Right cardiac atrium (tissue), 5 donors: ENCODE results near the gene SLC25A17. TPM values are rescaled to one million over a fixed set of nuclear protein-coding genes. Genes with fewer than 3 reads are reported as not detected.
A peak's percentile ranks its signal among the peaks of the same experiment; 100 is the strongest.
"Not testable (repeated sequence)": the region's sequence is repeated elsewhere in the genome, so short reads cannot be mapped to it uniquely, and the experiment has no call there.

Experiments used
- ATAC-seq, 2 donors: fragments of 200-7000 bp; cut with Tn5 transposase; one replicate each; pipeline versions ENCODE4 v1.8.0 to v1.9.1; 2020; ENCODE audit warnings: moderate library complexity in 2 of 2, mild to moderate bottlenecking in 1 of 2
- DNase-seq, 3 donors: peaks; one replicate each; pipeline ENCODE4 v3.0.0-alpha.2; 2020
- H3K27ac ChIP-seq: one replicate; pipeline ENCODE4 v1.5.1; 2013; ENCODE audit warnings: mild to moderate bottlenecking, low read length, control low read depth, moderate library complexity
- H3K27me3 ChIP-seq: one replicate; pipeline ENCODE4 v1.6.1; 2013; ENCODE audit not compliant: control insufficient read depth, insufficient read depth
- H3K4me1 ChIP-seq: one replicate; pipeline ENCODE4 v1.6.1; 2013; ENCODE audit warnings: low read length; ENCODE audit not compliant: control insufficient read depth, insufficient read depth
- H3K4me3 ChIP-seq: one replicate; pipeline ENCODE4 v1.5.1; 2013; ENCODE audit warnings: low read length, control low read depth
- H3K9me3 ChIP-seq: one replicate; pipeline ENCODE4 v1.6.1; 2013; ENCODE audit warnings: low read length; ENCODE audit not compliant: control insufficient read depth
- WGBS: extraction: QIAGEN DNeasy Blood & Tissue Kit; methylation state at CpG from one replicate; pipeline ENCODE4 v1.1.7; 2013; 5-methylcytosine and 5-hydroxymethylcytosine counted together
- intact Hi-C, 4 donors: fragments of 100-400 bp; cut with DNase I; formaldehyde crosslinking; loops; one replicate each; pipeline versions ENCODE4 v1.11.0 to v1.14.0; 2022 to 2023
- long read RNA-seq, 4 donors: library from polyadenylated mRNA; unstranded; transcript quantifications; one replicate each; pipeline ENCODE4 v2.0.0, GENCODE V29; 2020 to 2021
- polyA plus RNA-seq: library from polyadenylated mRNA; stranded (reverse); fragments of 200-250 nt; gene quantifications from one replicate; pipeline ENCODE4 v1.2.3, GENCODE V29; 2013
- total RNA-seq, 4 donors: library from RNA; stranded (reverse); fragmentation: NEBNext Ultra II Directional; extraction: Animal tissue kit (Norgen Biotek cat#: 25700); gene quantifications; one replicate each; pipeline ENCODE4 v1.2.1, GENCODE V29; 2021
- donor health status: healthy with polysubstance abuse.
- donor health status: DM: no; HTN: yes; CAD: no.
- donor health status: DM: no; HTN: no; CAD: no.
- donor health status: DM: no; HTN: yes; CAD: no; lungs with severe emphysema.
- donor health status: DM: yes; HTN: yes; CAD: no.

The SLC25A17 gene
- total RNA-seq (1 to 10 TPM; 4.2 to 7.5 (median 4.9) TPM), polyA plus RNA-seq (3.7 TPM)
- long read RNA-seq, donor 1, transcript SLC25A17-210 (9 exons, 2,262 nt): major isoform, 6 of 12 reads
- long read RNA-seq, donor 1, partial matches to known transcripts: 0 of 12 reads
- long read RNA-seq, donor 1, other reads (novel, unspliced or antisense): 6 of 12 reads
- long read RNA-seq, donor 2, partial matches to known transcripts: 1 of 3 reads
- long read RNA-seq, donor 2, other reads (novel, unspliced or antisense): 0 of 3 reads
- long read RNA-seq, donor 3, transcript SLC25A17-210 (9 exons, 2,262 nt): major isoform, 23 of 30 reads
- long read RNA-seq, donor 3, partial matches to known transcripts: 0 of 30 reads
- long read RNA-seq, donor 3, other reads (novel, unspliced or antisense): 7 of 30 reads
- long read RNA-seq, donor 4, partial matches to known transcripts: 0 of 1 reads
- long read RNA-seq, donor 4, other reads (novel, unspliced or antisense): 1 of 1 reads

- Histone ChIP-seq H3K27me3 (no peaks in the 10 kb centered on the region), H3K4me3 (peak within 1 kb of the TSS; percentile 96), H3K4me1 (peaks cover 5% of the 10 kb centered on the region), H3K27ac (peak within 1 kb of the TSS; percentile 89), H3K9me3 (no peaks in the 10 kb centered on the region)
- DNase-seq (peak; percentile 90 to 95 (median 95)), ATAC-seq (peak; percentile 97 to 99)
- WGBS: under 1% methylated on average over 61 of the region's 61 CpGs
- intact Hi-C loops: no loop called here
These were observed at the start of gene SLC25A17 for GRCh38 chr22:40818747-40819598. TSS of gene SLC25A17 (minus strand) at chr22:40819346. CDS start at chr22:40819248, 98 bp downstream.

- H3K27ac ChIP-seq, H3K27me3 ChIP-seq, H3K9me3 ChIP-seq, intact Hi-C loops, DNase-seq, H3K4me1 ChIP-seq, H3K4me3 ChIP-seq, ATAC-seq: not testable (repeated sequence)
- 92% methylated on average over 6 of the region's 6 CpGs for WGBS
These were observed 49.2 kb upstream of the SLC25A17 start for GRCh38 chr22:40868379-40868778.

- Histone ChIP-seq H3K4me3 (no peak overlapping the region), H3K4me1 (no peaks in the 10 kb centered on the region), H3K27me3 (no peaks in the 10 kb centered on the region), H3K9me3 (no peaks in the 10 kb centered on the region), H3K27ac (no peak overlapping the region)
- intact Hi-C loops: no loop called here
- WGBS: 83% methylated on average over 2 of the region's 2 CpGs
- ATAC-seq (no peak), DNase-seq (no peak)
These were observed 48.0 kb upstream of the SLC25A17 start for GRCh38 chr22:40867109-40867508.

GRCh38 chr22:40862537-40862936 is 43.4 kb upstream of the SLC25A17 start:
- no peak for DNase-seq
- intact Hi-C loops: no loop called here

GRCh38 chr22:40862013-40862412 is 42.9 kb upstream of the SLC25A17 start, which contains the start of gene DNAJB7:
TSS of gene DNAJB7 (minus strand) at chr22:40862113. CDS start at chr22:40861994, 119 bp downstream.
- Histone ChIP-seq H3K4me1 (peaks cover 3% of the 10 kb centered on the region), H3K9me3 (no peaks in the 10 kb centered on the region), H3K27ac (no peak within 1 kb of the TSS), H3K27me3 (no peaks in the 10 kb centered on the region), H3K4me3 (no peak within 1 kb of the TSS)
- 94% methylated on average over 3 of the region's 3 CpGs for WGBS
- ATAC-seq (no peak), DNase-seq (no peak)
- intact Hi-C loops: no loop called here

More at GRCh38 chr22:40862537-40862936, 43.4 kb upstream of the SLC25A17 start:
- Histone ChIP-seq H3K4me3 (no peak overlapping the region), H3K27me3 (no peaks in the 10 kb centered on the region), H3K27ac (no peak overlapping the region), H3K9me3 (no peaks in the 10 kb centered on the region), H3K4me1 (peaks cover 3% of the 10 kb centered on the region)
- no peak for ATAC-seq
- 97% methylated on average over 2 of the region's 2 CpGs for WGBS

- H3K4me3 ChIP-seq: peak overlapping the region; percentile 89
- H3K27ac ChIP-seq: peak overlapping the region; percentile 94
- intact Hi-C loops: no loop called here
- peaks cover 6% of the 10 kb centered on the region for H3K4me1 ChIP-seq
- no peaks in the 10 kb centered on the region for H3K9me3 ChIP-seq
- H3K27me3 ChIP-seq: no peaks in the 10 kb centered on the region
- DNase-seq: no peak
- WGBS: 4% methylated on average over 18 of the region's 18 CpGs
- ATAC-seq: no peak
These were observed 38.2 kb upstream of the SLC25A17 start for GRCh38 chr22:40857309-40857855.

GRCh38 chr22:40856513-40857308 is 37.6 kb upstream of the SLC25A17 start, which contains the start of the genes ST13 and XPNPEP3:
TSS of gene ST13 (minus strand) at chr22:40856639. CDS start at chr22:40856540, 99 bp downstream.
TSS of gene XPNPEP3 (plus strand) at chr22:40857148. CDS start at chr22:40857182, 34 bp downstream.
- WGBS: under 1% methylated on average over 62 of the region's 63 CpGs
- Histone ChIP-seq H3K9me3 (no peaks in the 10 kb centered on the region), H3K27ac (peak within 1 kb of the TSS; percentile 98), H3K4me1 (peaks cover 6% of the 10 kb centered on the region), H3K4me3 (peak within 1 kb of the TSS; percentile 89), H3K27me3 (no peaks in the 10 kb centered on the region)
- DNase-seq: peak; percentile 98 to 99 (median 99)
- peak; percentile 99 for ATAC-seq
- intact Hi-C loops: no loop called here

- under 1% methylated on average over 29 of the region's 29 CpGs for WGBS
- Histone ChIP-seq H3K9me3 (no peaks in the 10 kb centered on the region), H3K27ac (peak overlapping the region; percentile 98), H3K4me1 (peaks cover 6% of the 10 kb centered on the region), H3K4me3 (peak overlapping the region; percentile 89), H3K27me3 (no peaks in the 10 kb centered on the region)
- intact Hi-C loops: no loop called here
- ATAC-seq (peak; percentile 37 to 56), DNase-seq (no peak)
These were observed 36.9 kb upstream of the SLC25A17 start for GRCh38 chr22:40855979-40856512.

GRCh38 chr22:40855071-40855978 is 36.2 kb upstream of the SLC25A17 start:
- ATAC-seq (no peak), DNase-seq (peak in 1 of 3 donors; percentile 45)
- H3K4me1 ChIP-seq: peaks cover 6% of the 10 kb centered on the region
- H3K9me3 ChIP-seq: no peaks in the 10 kb centered on the region
- peak overlapping the region; percentile 42 for H3K27ac ChIP-seq
- H3K4me3 ChIP-seq: peak overlapping the region; percentile 89
- no peaks in the 10 kb centered on the region for H3K27me3 ChIP-seq
- intact Hi-C loops: no loop called here
- WGBS: 29% methylated on average over 20 of the region's 20 CpGs
